ENCODE measurements around the gene PRPF39. TPM values are rescaled to one million over a fixed set of nuclear protein-coding genes. Genes with fewer than 3 reads are reported as not detected.

Gene PRPF39
- total RNA-seq, 1 experiment from 2014 or later: 59.8 TPM

DNA sequence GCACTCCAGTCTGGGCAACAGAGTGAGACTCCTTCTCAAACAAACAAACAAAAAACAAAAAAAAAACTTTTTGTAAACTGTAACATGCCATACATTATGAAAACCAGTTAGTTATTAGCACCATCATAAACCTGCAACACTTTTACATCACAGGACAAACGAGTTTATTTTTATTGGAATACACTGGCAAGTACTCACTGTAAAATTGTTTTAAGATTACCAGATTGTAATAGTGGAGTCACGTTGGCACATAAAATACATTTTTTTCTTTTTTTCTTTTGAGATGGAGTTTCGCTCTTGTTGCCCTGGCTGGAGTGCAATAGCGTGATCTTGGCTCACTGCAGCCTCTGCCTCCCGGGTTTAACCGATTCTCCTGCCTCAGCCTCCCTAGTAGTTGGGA lies 34.7 kb downstream of the PRPF39 start:
- Histone ChIP-seq H3K79me2 (ENCODE audit: insufficient read depth, low read length) (no peaks in the 10 kb centered on the region), H4K20me1 (ENCODE audit: control insufficient read depth, insufficient read depth, insufficient read length) (no peaks in the 10 kb centered on the region), H3K27me3 (ENCODE audit: insufficient read depth, low read length) (no peaks in the 10 kb centered on the region), H3K56ac (ENCODE audit: insufficient read length, low read depth, low read length) (no peak overlapping the region), H2AK5ac (ENCODE audit: insufficient read length, low read length) (no peak overlapping the region), H3K27ac (ENCODE audit: insufficient read length, low read depth, low read length) (no peak overlapping the region), H2BK15ac (ENCODE audit: low read depth, low read length) (no peak overlapping the region), H3K18ac (ENCODE audit: insufficient read length, low read depth, low read length) (no peak overlapping the region), H2BK12ac (ENCODE audit: insufficient read length, low read depth, low read length) (no peak overlapping the region), H2BK120ac (ENCODE audit: low read depth, low read length, poor library complexity, severe bottlenecking) (no peak overlapping the region), H2AFZ (ENCODE audit: low read length) (no peak overlapping the region), H3K9ac (ENCODE audit: extremely low read depth, insufficient read length, low read length) (no peak overlapping the region), H2BK20ac (ENCODE audit: low read depth, low read length, poor library complexity, severe bottlenecking) (no peak overlapping the region), H3K14ac (ENCODE audit: insufficient read depth, low read length) (no peak overlapping the region), H4K8ac (replicated peaks; ENCODE audit: insufficient read length, low read depth, low read length) (no peak overlapping the region), H3K9me3 (ENCODE audit: control insufficient read depth, low read depth, low read length) (no peaks in the 10 kb centered on the region), H3K4me1 (ENCODE audit: insufficient read depth, low read length) (no peaks in the 10 kb centered on the region), H4K5ac (ENCODE audit: insufficient read length, low read depth, low read length) (no peak overlapping the region), H3T11ph (ENCODE audit: low read length) (no peak overlapping the region), H4K91ac (ENCODE audit: insufficient read length, low read depth, low read length) (no peak overlapping the region), H2BK5ac (ENCODE audit: insufficient read length, low read length) (no peak overlapping the region), H3K79me1 (ENCODE audit: insufficient read depth, low read depth, low read length, poor library complexity, severe bottlenecking) (no peaks in the 10 kb centered on the region), H3K4me2 (ENCODE audit: insufficient read depth, insufficient read length, low read length) (no peak overlapping the region), H3K4ac (ENCODE audit: low read depth, low read length) (no peak overlapping the region), H3K23me2 (ENCODE audit: insufficient read length, low read depth, low read length, poor library complexity, severe bottlenecking) (no peaks in the 10 kb centered on the region), H3K23ac (ENCODE audit: insufficient read length, low read depth, low read length) (no peak overlapping the region)
- Mint-ChIP-seq H3K4me1 (no peaks in the 10 kb centered on the region), H3K4me3 (no peak overlapping the region), H3K9me3 (no peaks in the 10 kb centered on the region), H3K36me3 (ENCODE audit: insufficient read depth in 1 of 3, low read depth in 3 of 3) (peaks cover 29 to 85% (median 84%) of the 10 kb centered on the region in 3 experiments; a peak in 6 of 7 replicates), H3K27me3 (ENCODE audit: low read depth) (no peaks in the 10 kb centered on the region), H3K27ac (no peak overlapping the region)
- TF ChIP-seq, protein P1, sequence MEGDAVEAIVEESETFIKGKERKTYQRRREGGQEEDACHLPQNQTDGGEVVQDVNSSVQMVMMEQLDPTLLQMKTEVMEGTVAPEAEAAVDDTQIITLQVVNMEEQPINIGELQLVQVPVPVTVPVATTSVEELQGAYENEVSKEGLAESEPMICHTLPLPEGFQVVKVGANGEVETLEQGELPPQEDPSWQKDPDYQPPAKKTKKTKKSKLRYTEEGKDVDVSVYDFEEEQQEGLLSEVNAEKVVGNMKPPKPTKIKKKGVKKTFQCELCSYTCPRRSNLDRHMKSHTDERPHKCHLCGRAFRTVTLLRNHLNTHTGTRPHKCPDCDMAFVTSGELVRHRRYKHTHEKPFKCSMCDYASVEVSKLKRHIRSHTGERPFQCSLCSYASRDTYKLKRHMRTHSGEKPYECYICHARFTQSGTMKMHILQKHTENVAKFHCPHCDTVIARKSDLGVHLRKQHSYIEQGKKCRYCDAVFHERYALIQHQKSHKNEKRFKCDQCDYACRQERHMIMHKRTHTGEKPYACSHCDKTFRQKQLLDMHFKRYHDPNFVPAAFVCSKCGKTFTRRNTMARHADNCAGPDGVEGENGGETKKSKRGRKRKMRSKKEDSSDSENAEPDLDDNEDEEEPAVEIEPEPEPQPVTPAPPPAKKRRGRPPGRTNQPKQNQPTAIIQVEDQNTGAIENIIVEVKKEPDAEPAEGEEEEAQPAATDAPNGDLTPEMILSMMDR (conservative IDR thresholded peaks at IDR 0.05): no peak
- DNase-seq: no peak
- WGBS (ENCODE audit: extremely low coverage, insufficient read length, low lambda C conversion rate): no CpG with 5 or more reads among the region's 6 CpGs

Measured in H9 (cell line).